GM18498 (cell line): ENCODE data around the gene ELOVL6.

Experiments used
- ATAC-seq: cut with Tn5 transposase; IDR thresholded peaks from one replicate; pipeline ENCODE4 v1.9.1; 2021; ENCODE audit warnings: mild to moderate bottlenecking, moderate library complexity; ENCODE audit not compliant: unreplicated experiment

ELOVL6 gene

DNA sequence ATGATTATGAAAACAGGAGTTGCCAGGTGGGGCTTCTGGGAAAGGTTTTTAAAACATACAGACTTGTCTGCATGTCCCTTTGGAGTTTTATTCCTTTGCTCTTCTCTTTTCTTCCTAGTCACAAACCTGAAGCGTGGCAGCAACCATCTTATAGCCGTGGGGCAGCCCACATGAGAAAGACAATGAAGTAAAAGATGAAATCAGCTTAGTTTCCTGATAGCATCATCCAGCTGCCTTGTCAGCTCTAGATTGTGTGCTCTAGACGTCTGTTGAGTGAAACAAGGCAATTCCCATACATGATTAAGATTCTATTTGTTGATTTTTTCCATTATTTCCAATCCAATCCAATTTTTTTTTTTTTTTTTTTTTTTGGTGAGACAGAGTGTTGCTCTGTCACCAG is 68.9 kb downstream of the ELOVL6 start:
- no peak for ATAC-seq

GRCh38 chr4:110128472-110128919 is 69.9 kb downstream of the ELOVL6 start:
- ATAC-seq: no peak

DNA sequence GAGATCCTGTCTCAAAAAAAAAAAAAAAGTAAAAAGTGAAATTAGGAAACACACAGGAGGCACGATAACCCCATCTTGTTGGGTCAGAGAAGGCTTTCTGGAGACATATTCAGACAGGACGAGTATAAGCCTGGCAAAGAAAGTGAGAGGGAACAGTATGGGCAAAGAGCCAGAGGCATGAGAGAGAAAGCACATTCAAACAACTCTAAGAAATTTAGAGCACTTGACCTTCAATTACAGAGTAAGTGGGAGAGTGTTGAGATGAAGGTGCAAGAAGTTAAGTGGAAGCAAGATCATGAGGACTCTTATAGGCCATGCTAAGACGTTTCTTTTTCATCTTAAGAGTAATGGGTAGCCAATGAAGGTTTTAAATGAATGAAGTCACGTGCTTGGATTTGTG is 70.4 kb downstream of the ELOVL6 start:
- no peak for ATAC-seq

DNA sequence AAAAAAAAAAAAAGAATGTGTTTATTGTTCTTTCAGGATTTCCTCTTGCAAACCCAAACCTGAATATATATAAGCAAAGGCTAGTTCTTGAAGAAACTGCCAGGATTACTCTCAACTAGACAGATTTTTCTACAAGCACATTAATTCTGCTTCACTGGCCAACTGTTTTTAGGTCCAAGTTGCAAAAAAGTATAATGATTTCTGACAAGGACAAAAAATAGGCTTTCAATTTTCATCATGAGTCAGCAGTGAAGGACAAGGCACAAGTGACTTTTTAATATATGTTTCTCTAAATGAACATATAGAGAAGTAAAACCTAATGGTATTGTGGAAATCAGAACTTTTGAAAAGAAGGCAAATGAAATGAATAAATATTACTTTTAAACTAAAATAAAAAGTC is 73.7 kb downstream of the ELOVL6 start:
- no peak for ATAC-seq

GRCh38 chr4:110122201-110122600 is 76.2 kb downstream of the ELOVL6 start:
- ATAC-seq: no peak

- ATAC-seq: no peak
Measured at GRCh38 chr4:110120506-110120905, 77.9 kb downstream of the ELOVL6 start.

- no peak for ATAC-seq
Measured at GRCh38 chr4:110119880-110120279, 78.5 kb downstream of the ELOVL6 start.

GRCh38 chr4:110119337-110119736 is 79.1 kb downstream of the ELOVL6 start:
- no peak for ATAC-seq

DNA sequence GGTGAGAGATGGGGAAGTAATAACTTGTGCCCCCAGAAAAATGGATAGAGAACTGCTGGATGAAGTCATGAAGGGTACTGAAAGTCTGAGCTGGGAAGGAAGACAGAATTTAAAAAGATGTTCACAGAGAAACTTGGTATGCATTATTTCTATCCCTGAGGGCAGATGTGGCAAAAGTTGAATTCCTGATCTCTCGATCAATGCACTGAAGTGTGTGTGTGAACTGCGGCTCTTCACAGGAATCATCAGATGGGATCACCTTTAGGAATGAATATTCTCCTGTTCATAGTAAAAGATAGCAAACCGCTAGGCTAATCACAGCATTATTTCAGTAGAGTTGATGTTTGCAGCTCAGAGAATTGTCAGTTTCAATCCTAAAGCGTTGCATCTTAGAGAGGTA is 86.4 kb downstream of the ELOVL6 start:
- no peak for ATAC-seq

DNA sequence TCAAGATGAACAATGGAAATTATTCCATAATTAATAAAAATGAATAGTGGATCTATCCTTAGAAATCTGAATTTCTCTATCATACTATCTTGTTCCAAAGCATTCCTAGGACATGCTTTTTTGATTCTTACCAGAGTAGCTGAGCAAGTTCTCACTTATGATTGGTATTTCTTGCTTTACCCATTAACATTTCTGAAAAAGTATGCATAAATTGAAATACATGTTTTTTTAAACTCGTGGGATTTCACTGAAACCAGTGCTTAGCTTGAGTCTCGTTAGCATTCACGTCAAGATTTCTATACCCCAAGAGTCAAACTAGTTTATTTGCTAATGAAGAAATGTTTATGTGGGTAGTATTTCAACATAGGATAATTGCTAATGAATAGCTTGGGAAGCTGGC is 89.0 kb downstream of the ELOVL6 start:
- ATAC-seq: no peak

DNA sequence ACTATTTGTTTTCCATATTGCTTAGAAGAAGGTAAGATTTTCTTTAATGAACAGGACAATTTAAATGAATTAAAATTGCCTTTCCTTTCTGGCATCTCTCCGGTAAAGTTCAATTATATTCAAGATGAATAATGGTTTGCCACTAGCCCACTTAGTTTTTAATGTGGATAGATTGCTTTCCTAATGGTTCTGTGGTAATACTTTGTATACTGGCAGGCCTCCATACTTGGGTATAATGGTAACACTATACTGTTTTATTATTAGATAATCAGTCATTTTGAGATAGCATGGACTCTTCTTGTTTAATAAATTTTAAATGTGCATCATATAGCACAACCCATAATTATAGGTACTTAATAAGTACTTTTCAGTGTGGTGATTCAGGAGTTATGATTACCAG is 89.5 kb downstream of the ELOVL6 start:
- no peak for ATAC-seq

GRCh38 chr4:110108422-110108821 is 90.0 kb downstream of the ELOVL6 start:
- peak; percentile 90 for ATAC-seq

DNA sequence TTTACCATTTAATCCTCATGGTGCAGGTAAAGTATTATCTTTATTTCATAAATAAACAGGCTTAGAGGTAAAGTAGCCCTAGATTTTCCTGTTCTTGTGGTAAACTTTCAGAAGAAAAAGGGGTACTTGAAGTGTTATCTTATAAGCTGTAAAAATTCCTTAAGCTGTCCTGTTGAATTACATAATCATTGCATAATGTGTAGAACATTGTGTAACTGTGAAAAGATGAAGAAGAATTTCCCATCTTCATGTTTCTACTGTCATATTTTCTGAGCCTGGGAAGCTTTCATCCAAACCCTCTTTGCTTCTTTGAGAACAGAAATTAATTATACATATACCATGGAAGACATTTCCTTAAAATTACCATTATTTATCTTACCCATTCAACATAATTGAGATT is 90.5 kb downstream of the ELOVL6 start:
- ATAC-seq: no peak

- peak; percentile 67 for ATAC-seq
Measured at GRCh38 chr4:110106931-110107296, 91.5 kb downstream of the ELOVL6 start.

DNA sequence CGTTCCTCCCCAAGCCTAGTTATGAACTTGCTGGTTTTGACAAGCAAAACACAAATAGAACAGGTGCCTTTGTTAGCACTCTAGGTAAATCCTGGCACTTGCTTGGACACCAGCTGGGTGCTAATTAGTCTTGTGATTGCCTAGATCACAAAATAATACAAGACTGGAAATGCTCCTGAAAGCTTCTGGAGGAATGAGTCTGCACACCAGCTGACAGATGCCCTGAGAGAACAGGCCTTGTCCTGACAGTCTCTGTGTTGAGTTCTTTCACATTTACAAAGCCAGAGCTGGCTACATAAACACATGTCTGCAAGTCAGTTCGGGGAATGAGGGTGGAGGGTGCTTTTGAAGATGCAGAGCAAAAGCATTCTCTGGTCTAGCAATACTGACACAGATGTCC is 93.8 kb downstream of the ELOVL6 start:
- no peak for ATAC-seq

DNA sequence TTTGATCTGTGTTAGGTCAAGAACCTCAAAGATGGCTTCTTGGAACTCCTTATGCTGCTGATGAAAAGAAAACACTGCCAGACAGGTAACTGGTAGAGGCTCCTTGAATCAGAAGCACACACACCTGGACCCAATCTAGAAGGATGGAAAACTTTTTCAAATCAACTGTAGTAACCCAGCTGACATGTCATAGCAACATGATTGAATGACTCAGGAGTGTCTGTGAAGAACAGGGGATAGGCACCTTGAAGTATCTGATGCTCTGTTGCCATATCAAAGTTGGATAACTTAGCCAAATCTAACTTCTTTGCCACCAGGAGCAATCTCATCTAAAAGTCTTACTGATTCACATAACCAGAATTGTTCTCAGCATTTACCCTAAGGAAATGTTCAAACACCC is 98.8 kb downstream of the ELOVL6 start:
- ATAC-seq: no peak

DNA sequence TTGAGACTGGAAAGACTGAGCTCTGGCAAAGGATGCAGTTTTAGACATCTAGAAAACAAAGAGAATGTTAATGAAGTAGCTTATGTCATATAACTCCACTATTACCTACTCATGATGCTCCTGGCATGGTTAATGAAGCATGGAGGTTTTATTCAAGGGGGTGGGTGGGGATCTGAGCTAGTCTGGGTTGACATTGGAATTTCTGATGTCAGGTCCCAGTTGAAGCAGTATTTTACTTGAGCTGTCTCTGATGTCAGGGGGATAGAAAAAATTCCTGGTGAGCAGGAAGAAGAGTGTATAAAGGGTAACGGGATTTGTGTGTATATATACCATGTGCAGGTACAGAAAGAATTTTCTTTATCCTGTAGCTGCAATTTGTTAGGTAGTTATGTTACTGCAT is 102.0 kb downstream of the ELOVL6 start:
- no peak for ATAC-seq

GRCh38 chr4:110092646-110093045 is 105.8 kb downstream of the ELOVL6 start:
- no peak for ATAC-seq

DNA sequence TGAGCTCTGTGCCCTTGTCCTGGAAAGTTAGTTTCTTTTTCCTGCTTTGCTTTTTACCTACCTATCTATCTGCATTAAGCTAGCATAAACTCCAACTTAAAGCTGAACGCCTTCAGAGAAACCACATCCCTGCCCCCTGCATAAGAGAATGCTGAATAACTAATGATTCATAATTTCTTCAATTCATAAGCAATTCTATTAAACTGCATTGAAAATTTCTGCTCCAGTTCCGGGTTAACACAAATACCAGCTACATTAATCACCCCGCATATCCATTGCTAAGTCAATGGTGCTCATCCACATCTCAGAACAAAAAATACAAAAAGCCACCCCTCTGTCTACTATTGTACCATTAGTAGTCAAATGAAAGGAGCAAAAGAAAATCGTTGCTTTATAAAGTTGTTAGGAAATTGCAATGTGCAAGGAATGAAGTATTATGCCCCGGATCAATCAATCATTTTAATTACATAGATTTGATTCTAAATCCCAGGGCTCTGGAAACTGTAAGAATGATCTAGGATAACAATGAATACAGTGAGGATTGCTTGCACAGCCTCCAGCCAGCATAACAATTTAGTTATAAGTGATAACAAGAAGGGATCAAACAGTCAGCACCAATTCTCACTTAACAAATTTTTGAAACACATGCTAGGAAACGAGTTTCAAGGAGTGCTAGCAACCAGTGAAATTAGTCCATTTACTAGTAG is 106.8 kb downstream of the ELOVL6 start:
- ATAC-seq: no peak

- peak; percentile 63 for ATAC-seq
Measured at GRCh38 chr4:110088670-110089069, 109.7 kb downstream of the ELOVL6 start.

- no peak for ATAC-seq
Measured at GRCh38 chr4:110087070-110087708, 111.2 kb downstream of the ELOVL6 start.

DNA sequence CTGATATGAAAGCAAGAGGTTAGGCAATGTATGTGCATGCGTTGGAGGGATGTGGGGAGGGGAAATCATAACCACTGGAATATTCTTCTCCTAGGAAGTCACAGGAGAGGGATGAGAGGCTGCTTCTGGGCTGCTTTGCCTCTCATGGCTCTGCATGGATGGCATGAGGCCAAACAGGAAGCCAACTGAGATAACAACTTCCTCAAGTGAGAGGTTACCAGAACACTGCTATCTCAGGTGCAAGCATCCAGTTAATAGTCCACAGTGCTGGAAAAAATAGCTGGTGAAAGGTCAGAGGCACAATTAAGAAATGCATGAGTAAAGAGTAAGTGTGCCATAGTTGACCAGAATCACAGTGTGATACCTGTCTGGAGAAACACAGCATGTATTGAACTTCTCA is 113.3 kb downstream of the ELOVL6 start:
- peak; percentile 64 for ATAC-seq

GRCh38 chr4:110084154-110084553 is 114.3 kb downstream of the ELOVL6 start:
- ATAC-seq: no peak
